HepG2 (cell line): ENCODE data around the gene ADM. TPM values are rescaled to one million over a fixed set of nuclear protein-coding genes. Genes with fewer than 3 reads are reported as not detected.
A peak's percentile ranks its signal among the peaks of the same experiment; 100 is the strongest.

Experiments used
- DMAP1 ChIP-seq: IDR thresholded peaks from 2 replicates; pipeline ENCODE4 v1.6.1; 2016
- FOXA1 ChIP-seq, 2 experiments: fragments of 450-650 bp in 1 of 2; sonication (generic) in 1 of 2; formaldehyde crosslinking in 1 of 2; IDR thresholded peaks; 2 replicates each; pipeline versions ENCODE4 v1.4.0 to v1.6.1; 2016 to 2020; ENCODE audit warnings: missing genetic modification reagents in 1 of 2
- GZF1 ChIP-seq: sonication (generic); formaldehyde crosslinking; IDR thresholded peaks from 2 replicates; pipeline ENCODE4 v1.5.1; 2020; ENCODE audit warnings: mild to moderate bottlenecking, missing genetic modification reagents
- MEF2D ChIP-seq: sonication (generic); formaldehyde crosslinking; IDR thresholded peaks from 2 replicates; pipeline ENCODE4 v1.5.1; 2020; ENCODE audit warnings: mild to moderate bottlenecking, missing genetic modification reagents
- MTA1 ChIP-seq: sonication (generic); formaldehyde crosslinking; IDR thresholded peaks from 2 replicates; pipeline ENCODE4 v1.4.0; 2020; ENCODE audit warnings: missing genetic modification reagents, mild to moderate bottlenecking, borderline replicate concordance
- MTERF4 ChIP-seq: sonication (generic); formaldehyde crosslinking; IDR thresholded peaks from 2 replicates; pipeline ENCODE4 v1.8.0; 2023; ENCODE audit warnings: mild to moderate bottlenecking, missing genetic modification reagents
- MXD1 ChIP-seq: sonication (generic); formaldehyde crosslinking; IDR thresholded peaks from 2 replicates; pipeline ENCODE4 v1.4.0; 2020; ENCODE audit warnings: mild to moderate bottlenecking, missing genetic modification reagents
- PHF5A ChIP-seq: IDR thresholded peaks from one replicate; pipeline ENCODE4 v1.6.1; 2018; ENCODE audit warnings: low read depth, missing genetic modification reagents; ENCODE audit not compliant: unreplicated experiment
- PLRG1 ChIP-seq: fragments of 450-650 bp; conservative IDR thresholded peaks from 2 replicates; pipeline ENCODE4 v1.6.1; 2016
- POLR2G ChIP-seq: fragments of 200-400 bp; formaldehyde crosslinking; IDR thresholded peaks from 2 replicates; pipeline ENCODE4 v1.6.1; 2018; ENCODE audit warnings: mild to moderate bottlenecking, low read depth, low read length, moderate library complexity
- TERF1 ChIP-seq: sonication (generic); formaldehyde crosslinking; IDR thresholded peaks from 2 replicates; pipeline ENCODE4 v1.8.0; 2022; ENCODE audit warnings: mild to moderate bottlenecking, missing genetic modification reagents, moderate library complexity
- ZBTB37 ChIP-seq: sonication (generic); formaldehyde crosslinking; IDR thresholded peaks from 2 replicates; pipeline ENCODE4 v1.4.0; 2020; ENCODE audit warnings: mild to moderate bottlenecking, missing genetic modification reagents
- ZBTB38 ChIP-seq: sonication (generic); formaldehyde crosslinking; IDR thresholded peaks from 2 replicates; pipeline ENCODE4 v1.5.1; 2020; ENCODE audit warnings: mild to moderate bottlenecking, missing genetic modification reagents
- ZSCAN31 ChIP-seq: sonication (generic); formaldehyde crosslinking; IDR thresholded peaks from 2 replicates; pipeline ENCODE4 v1.5.0; 2020; ENCODE audit warnings: low read depth, mild to moderate bottlenecking, missing genetic modification reagents
- polyA plus RNA-seq, 8 experiments: library from polyadenylated mRNA; depleted of rRNA in 3 of 8; stranded (reverse) in 7 of 8; unstranded in 1 of 8; fragments of >200 nt; fragmentation: Illumina TruSeq in 4 of 8; extraction: Trizol in 4 of 8; gene quantifications; 2 replicates each; pipeline versions ENCODE4 v1.2.1 to v1.2.3, GENCODE V29; 2011 to 2016; ENCODE audit warnings: low read depth in 4 of 8, missing spikeins in 1 of 8, mixed read lengths in 1 of 8; ENCODE audit not compliant: insufficient read depth in 1 of 8
- total RNA-seq, 5 experiments: library from RNA; depleted of rRNA; stranded (reverse); fragments of >200 nt; fragmentation: Illumina TruSeq; extraction: Trizol; gene quantifications; 2 replicates each; pipeline ENCODE4 v1.2.3, GENCODE V29; 2016; ENCODE audit warnings: low read depth in 1 of 5

Gene ADM
- total and polyA plus RNA-seq, 2 of the 13 experiments (the other 11 are each of a cell fraction or from before 2014, with no cell fraction given) = 10.7 to 26.1 TPM

- TF ChIP-seq FOXA1 (IDR thresholded peaks at IDR 0.05) (no peak), FOXA1 (CRISPR knock-in tag; IDR thresholded peaks at IDR 0.05) (no peak), DMAP1 (no peak), MTA1 (no peak; the same call in 1 of the 2 replicates), POLR2G (peak; percentile 77), TERF1 (CRISPR knock-in tag) (no peak), ZBTB37 (CRISPR knock-in tag) (no peak), MTERF4 (CRISPR knock-in tag) (no peak), GZF1 (CRISPR knock-in tag) (no peak), MXD1 (CRISPR knock-in tag) (peak; percentile 61), MEF2D (CRISPR knock-in tag) (peak; percentile 13; the same call in 1 of the 2 replicates), ZSCAN31 (CRISPR knock-in tag) (peak; percentile 82), ZBTB38 (peak; percentile 100), PHF5A (CRISPR knock-in tag) (no peak), PLRG1 (no peak)
- TF ChIP-seq, all 625 proteins: peak for 167
Observed at GRCh38 chr11:10307400-10308200, 2.7 kb downstream of the ADM start (continued).
